Sigmoid colon (tissue), 4 donors: ENCODE data around the gene TADA1.

Source experiments
- CTCF ChIP-seq, 4 experiments: fragments of 450-650 bp in 3 of 4; fragments of 200-600 bp in 1 of 4; IDR thresholded peaks; one replicate each; pipeline ENCODE4 v1.5.1; 2016 to 2019; ENCODE audit warnings: antibody characterized with exemption in 4 of 4, mild to moderate bottlenecking in 3 of 4, moderate library complexity in 2 of 4
- EP300 ChIP-seq, 4 donors: sonication (generic); formaldehyde crosslinking; IDR thresholded peaks; one replicate each; pipeline ENCODE4 v1.6.1; 2017; ENCODE audit warnings: antibody characterized with exemption in 4 of 4

GRCh38 chr1:166902279-166902678 is 26.2 kb upstream of the TADA1 start:
- TF ChIP-seq CTCF (IDR thresholded peaks at IDR 0.05) (no peak), EP300 (IDR thresholded peaks at IDR 0.05) (no peak)
